Fibroblast of peridontal ligament (primary cell): ENCODE results near the gene RASA1.
A peak's percentile ranks its signal among the peaks of the same experiment; 100 is the strongest.

Experiments
- DNase-seq: peaks from one replicate; pipeline ENCODE4 v3.0.0-alpha.2; 2010; ENCODE audit errors: extremely low read depth

Gene RASA1

DNA sequence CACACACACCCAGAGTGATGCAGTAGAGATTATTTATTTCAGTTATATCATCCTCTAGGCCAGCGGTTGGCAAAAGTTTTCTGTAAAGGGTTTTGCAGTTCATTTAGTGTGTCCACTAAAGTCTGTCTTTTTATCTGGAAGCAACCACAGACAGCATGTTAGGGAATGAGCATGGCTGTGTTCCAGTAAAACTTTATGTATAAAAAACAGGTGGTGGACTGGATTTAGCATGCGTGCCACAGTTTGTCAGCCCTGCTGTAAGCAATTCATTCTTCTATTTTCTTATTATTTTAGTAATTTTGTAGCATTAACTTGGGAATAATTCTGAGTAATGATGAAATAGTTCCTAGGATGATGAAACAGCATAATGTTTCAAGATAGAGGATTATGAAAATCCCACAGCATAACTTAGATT is 93.4 kb downstream of the RASA1 start:
- DNase-seq, result peak; percentile 65

DNA sequence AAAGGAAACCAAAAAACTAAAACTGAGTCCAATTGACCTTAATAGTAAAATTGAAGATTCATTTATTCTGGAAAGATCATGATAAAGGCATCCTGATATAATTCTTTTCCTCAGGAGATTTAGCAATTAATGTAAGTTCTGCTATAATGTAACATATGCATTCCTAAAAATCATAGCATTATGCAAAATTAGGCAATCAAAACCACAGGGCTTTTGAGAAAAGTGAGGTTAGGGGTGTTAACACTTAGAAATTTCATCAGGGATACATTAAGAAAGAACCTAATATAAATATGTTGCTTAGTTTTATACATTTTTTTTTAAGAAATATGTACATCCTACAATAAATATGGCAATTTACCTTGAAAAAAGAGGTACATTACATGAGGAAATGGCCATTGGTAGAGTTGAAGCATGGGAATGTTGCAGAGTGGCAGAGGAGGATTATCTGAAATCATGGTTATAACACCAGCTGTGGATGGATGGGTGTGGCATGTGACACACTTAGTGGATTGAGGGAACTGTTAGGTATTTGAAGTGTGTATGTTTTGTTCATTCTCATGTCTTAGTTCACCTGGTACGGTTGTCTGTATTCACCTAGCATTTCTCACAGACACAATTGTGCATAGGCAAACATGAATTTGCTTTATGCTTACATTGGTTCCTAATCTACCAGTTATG is 94.0 kb downstream of the RASA1 start:
- peak; percentile 42 for DNase-seq

DNA sequence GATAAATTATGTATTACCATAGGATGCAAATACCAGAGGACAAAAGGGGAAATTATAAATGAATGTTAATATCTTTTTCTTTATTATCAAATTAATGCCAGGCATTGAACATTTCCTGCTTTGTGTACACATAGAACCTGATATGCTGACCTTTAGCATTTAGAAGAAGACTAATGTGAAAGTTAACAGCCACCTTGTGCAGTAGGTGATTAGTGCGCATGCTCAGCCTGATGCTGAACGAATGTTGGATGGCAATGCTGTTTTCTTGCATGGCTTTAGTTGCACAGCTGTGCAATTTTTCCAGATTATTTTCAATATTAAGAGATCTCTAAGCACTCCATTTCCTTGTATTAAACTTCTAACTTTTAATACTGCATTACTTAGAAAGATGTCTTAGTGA is 99.6 kb downstream of the RASA1 start:
- no peak for DNase-seq

DNA sequence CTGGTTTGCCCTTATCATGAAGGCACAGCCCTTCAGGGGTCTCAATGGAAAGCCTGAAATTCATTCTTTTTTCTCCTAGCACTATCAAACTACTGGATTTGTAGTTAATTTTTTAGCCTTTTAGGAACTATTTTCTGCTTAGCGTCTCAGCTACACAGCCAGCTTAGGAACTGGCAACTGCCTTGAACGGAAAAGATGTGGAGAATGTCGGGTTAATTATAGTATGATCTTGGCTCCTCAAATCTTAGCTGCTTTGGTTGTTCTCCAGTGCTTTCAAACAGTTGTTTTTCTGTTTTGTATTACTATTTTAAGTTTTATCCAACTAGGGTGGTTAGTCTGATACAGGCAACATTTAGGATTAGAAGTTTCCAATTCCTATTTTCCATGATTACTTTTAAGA is 100.9 kb downstream of the RASA1 start:
- no peak for DNase-seq

DNA sequence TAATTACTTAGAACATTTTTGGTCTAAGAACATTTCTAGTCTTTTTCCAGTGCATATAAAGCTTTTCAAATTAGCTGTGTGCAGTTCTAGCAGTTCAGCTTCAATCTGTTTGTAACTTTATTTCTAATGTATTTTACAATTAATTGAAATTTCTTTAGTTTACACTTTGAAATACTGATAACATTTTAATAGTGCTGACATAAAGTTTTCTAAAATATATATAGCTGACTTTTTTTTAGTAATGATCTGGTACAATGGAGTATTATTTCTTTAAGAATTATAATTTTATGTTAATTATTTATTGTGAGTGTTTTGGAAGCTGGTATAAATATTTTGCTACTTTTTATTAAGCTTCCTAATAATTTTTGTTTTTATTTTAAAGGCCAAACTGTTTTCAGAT is 101.7 kb downstream of the RASA1 start:
- no peak for DNase-seq

DNA sequence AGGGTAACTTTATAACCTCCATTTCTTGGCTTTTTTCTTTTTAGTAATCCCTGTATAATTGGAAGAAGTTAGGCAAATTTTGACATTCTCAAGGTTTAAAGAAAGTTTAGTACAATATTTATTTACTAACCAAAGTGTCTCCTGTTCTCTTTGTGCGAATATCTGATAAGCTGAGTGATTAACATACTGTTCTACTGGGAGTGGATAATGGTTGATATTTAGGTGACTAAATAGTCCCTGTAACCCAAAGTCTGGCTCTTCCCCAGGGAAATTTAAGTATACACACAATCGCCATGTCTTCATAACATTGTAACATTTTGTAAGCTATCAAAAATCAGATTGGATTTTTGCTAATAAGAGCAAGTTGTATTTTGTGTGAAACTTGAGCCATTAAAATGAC is 105.0 kb downstream of the RASA1 start:
- no peak for DNase-seq

DNA sequence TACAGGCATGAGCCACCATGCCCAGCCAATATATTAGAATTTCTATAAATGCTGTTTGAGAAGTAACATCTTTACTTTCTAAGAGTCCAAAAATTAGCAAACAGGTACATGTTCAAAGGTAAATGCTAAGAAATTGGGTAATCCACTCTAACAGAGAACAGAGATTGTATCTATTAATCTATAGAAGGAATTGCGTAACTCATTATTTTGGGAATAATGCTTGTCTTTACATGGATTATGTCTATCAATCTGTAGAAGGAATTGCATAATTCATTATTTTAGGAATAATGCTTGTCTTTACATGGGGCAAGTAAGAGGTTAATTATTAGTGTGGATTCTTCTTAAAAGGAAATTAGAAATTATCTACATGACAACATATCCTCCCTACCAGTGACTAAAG is 114.5 kb downstream of the RASA1 start:
- DNase-seq, result no peak

DNA sequence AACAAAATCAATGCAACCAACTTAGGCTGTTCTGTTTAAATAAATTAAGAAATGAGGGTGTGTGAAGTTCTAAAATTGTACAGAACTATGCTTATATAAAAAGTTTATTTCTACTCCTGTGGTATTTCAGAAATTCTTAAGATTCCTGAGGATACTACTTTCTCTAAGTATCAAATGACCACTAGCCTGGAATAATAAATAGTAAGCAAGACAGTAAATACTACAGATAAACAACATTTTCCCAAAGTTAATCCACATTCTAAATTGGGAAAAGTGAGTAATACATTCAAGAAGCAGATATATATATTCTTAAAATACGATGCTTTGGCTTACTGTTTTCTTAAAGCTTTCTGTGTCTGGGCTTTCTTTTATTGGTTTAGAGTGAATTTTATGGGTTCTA is 115.5 kb downstream of the RASA1 start:
- peak; percentile 73 for DNase-seq

DNA sequence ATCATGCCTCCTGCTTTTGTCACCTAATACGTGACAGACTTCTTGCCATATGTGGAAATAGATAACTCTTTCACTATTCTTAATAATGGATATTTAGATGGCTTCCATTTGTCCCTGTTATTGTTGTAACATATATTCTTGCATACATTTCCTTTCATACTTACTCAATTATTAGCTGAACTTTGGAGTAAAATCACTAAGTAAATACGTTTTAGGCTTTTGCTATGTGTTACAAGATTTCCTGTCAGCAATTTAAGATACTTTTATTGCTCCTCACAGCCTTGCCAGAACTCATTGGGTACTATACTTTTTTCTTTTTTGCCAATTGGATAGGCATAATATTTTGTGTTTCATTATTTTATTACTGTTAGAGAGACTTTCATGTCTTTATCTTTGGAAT is 118.1 kb downstream of the RASA1 start:
- DNase-seq, result no peak

DNA sequence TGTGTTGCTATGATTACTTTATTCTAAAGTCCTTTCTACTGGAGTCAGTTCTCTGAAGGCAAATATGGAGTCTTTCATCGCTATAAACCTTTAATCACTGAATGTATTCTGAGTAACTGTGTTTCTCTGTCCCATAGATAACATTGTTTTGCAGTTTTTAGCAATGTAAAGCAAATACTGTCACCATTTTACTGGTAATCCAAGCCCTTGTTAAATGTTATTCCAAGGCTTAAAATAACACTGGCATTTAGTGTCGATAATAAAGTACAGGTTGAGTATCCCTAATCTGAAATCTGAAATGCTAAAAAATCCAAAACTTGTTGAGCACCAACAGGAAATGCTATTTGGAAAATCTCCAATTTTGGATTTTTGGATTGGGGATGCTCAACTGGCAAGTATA is 120.4 kb downstream of the RASA1 start:
- DNase-seq, result no peak

DNA sequence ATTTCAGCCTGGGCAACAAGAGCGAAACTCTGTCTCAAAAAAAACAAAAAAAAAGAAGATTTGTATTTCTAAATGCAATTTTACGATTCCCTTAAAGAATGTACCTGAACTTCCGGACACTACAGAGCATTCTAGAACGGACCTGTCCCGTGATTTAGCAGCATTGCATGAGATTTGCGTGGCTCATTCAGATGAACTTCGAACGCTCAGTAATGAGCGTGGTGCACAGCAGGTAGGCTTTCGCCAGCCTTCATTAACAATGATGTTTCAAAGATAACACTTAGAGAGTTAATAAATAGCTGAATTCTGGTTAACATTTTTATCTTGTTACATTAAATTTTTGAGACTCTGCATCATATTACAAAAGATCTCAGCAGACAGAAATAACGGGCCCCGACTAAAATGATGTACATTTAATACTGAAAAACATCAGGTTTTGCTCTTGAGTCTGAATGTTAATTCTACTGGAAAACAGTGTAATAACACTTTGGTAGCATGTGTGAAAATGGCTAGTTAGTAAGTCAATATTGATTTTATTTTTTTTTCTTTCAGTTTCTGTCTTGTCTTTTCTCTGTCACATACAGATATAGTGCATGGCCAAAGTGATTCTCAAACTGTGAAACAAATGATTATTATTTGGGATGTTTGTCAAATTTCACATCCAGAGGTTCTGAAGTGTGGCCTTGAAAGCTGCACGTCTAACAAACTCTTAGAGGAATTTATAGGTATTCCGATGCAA is 121.8 kb downstream of the RASA1 start:
- DNase-seq, result no peak

DNA sequence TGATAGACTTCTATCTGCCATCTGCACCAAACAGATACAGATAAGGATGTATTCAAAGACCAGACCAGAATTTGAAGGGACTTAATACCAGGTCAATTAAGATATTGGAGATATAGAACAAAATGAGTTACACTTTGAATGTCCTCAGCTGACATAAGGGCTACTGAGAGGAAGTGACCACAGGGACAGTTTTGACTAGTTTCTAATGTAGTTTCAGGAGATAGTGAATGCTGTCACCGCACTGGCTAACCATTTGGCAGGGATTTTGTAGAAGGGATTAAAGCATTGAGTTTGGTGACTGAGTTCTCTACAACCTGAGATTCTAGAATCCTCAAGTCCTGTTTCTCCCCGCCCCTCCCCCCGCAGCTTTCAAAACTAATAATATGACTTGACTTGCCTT is 122.4 kb downstream of the RASA1 start:
- no peak for DNase-seq

DNA sequence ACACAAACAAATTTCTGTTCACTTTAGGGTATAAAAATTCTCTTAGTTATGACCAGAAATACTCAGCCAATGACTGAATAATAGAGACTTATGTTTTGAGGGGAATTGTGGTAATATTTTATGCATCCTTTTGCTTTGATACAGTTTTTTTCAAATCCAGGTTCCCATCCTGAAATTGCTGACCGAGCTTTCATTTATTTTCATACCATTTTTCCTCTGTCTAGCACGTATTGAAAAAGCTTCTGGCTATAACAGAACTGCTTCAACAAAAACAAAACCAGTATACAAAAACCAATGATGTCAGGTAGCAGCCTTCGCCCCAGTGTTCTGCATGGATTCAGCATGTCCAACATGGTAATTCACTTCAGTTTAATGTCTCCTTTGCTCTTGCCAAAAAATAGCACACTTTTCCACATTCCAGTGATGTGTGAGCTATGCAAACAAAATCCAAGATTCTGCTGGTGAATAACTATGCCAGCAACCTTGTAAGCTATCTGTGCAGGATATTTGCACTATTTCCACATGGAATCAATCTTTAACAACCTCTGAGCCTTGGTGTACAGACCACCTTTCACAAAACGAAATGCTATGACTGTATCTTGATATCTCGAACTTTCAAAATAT is 123.0 kb downstream of the RASA1 start:
- peak; percentile 52 for DNase-seq

DNA sequence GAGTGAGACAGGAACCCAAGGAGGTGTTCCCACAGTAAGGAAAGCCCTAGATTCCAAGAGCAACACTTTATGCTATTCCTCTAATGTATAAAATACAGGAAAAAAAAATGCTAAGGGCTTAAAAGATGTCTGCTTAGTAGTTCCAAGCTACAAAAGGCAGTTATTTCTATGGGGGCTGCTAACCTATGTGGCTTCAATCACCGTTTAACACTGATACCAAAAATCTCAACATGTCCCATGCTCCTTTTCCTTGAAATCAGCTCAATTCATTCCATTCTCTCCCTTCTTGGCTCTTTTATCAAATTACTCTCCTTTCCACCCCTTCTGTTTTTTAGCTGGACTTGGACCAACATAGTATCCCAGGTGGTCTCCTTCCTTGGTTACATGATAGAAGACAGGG is 124.5 kb downstream of the RASA1 start:
- no peak for DNase-seq

DNA sequence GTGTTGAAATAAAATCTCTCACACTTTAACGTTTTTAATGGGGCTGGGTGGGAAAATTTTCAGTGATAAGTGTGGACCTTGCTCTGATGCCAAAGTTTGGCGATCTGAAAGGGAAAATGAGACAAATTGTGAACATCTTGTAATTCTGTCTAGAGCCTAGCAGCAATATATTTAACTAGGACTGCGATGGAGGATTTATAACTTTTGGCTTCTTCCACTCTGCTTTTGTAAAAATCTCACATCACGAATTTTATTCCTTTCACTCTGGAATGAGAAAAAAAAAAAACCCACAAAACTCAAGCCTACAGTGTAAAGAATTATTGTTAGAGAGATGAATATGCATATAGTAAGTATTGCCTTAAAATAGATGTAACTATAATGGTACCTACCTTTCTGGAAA is 125.1 kb downstream of the RASA1 start:
- DNase-seq, result no peak

DNA sequence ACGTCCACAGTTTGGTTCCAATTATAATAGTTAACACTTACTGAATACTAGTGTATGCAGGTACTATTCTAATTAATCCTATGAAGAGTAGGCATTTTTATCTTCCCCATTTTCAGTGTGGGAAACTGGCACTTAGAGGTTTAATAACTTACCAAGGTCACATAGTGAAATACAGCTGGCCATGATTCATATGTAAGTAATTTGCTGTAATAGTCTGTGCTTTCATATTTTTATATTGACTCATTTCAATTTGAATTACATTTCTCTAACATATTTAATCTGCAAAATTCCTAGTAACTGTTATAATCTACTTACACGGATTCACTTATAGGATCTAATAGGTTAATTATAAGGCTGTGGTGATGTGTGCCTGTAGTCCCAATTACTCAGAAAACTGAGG is 125.6 kb downstream of the RASA1 start:
- peak; percentile 90 for DNase-seq

DNA sequence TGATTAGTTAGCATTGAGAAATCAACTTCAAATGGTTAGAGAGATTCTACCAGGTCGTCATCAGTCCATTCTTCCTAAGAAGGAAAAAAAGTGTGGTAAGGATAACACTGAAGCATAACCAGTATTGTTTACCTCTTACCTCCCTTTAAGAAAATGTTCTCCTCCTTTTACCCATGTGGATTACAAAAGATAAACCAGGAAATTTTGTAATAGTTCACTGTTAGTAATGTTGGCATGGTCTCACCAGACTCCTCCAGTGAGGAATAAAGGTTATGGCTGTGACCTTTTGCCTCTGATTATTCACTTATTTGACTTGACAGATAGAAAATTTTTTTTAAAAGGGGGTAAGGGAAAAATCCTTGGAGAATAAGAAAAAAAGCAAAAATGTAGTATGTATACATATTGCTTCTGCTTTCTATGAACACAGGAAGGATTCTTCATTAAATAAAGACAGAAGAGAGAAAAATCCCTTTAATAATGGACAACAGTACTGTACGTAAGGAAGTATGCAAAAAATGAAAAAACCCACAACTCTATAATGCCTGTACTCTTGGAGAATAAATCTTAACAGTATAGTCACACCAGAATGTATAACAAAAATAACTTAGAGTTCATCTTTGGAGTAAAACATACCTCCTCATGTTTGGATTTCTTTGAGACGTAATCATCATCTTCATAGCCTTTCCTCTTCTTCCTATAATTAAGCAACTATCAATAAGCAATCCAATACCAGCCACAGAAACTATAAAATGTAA is 126.9 kb downstream of the RASA1 start:
- DNase-seq, result peak; percentile 87

DNA sequence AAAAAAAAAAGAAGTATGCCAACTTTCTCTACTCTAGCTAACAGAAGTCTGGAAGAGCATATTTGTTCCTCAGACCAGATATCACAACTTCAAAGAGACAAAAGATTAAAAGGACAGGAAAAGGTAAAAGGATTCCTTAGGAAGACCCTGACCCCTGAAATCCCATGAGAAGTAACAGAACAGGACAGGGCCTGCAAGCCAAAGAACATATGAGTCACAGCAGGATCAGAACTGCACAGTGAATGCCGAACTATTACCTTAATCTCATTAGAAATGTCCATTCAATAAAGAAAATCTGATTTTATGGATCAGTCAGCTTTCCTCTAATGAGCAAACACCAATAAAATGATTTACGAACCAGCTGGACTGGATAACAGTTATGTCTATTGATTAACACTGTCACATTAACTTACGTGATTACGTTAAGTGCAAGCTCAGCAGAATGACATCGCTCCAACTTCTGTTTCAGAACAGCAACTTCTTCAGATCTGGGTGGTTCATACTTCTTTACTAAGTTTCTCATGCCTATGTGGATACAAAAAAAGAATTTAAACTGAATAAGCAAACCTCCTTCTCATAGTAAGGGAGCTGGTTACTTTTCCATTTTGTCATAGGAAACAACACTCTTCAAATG is 131.4 kb downstream of the RASA1 start:
- DNase-seq, result no peak

DNA sequence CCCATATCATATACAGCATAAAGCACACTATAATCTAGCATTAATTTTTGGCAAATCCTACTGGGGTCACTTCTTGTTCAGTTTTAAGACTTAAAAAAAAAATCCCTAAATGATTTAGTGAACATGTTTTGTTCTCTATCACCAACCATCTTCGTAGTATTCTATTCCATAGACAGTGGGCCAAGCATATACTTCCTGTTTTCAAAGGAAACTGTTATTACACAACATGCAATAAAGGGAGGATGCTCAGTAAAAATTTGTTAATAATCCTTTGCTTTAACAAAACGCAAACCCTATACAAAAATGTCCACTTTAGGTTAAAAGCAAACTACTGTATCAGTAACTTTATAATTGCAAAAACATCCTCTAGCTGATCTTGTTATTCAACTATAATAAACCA is 132.0 kb downstream of the RASA1 start:
- DNase-seq, result no peak

DNA sequence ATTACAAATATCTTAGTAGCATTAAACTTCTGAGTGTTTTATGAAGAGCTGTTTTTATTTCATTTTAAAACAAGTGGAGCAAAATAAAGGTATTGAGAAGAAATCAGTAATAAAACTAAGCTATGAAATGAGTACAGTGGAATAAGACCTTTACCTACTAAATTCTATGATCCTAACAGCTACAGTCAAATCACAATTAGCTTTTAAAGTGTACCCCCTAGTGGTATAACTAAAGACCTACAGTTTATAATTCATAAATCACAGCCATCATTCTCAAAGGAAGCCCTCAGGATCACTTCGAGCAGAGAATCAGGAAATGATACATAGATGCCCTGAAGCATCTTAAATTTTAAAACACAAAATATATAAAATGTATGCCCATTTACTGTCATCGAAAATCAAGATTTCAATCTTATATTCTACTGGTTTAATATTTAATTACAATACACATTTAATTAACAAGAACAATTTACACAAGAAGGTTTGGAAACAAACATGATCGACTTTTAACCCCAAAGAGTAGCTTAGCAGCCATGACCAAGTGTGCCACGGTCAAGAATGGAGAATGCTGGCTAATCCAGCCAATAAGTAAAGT is 132.7 kb downstream of the RASA1 start:
- DNase-seq, result peak; percentile 72

DNA sequence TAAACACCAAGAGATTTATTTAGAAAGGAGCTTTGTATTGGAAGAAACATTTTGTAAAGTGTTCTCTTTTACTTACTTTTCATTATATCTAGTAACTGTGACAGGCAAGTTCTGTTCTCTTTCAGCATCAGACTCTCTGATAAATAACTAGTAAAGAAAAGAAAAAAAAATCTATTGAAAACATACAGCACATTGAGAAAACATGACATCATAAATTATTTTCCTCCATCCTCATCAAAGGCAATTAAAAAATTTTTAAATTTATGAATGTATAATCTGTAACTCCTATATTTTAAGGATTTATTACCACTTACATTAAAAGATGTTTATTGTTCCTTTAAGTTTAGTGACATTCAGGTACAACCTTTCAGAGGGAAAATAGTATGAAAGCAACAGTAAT is 133.9 kb downstream of the RASA1 start:
- DNase-seq, result no peak

DNA sequence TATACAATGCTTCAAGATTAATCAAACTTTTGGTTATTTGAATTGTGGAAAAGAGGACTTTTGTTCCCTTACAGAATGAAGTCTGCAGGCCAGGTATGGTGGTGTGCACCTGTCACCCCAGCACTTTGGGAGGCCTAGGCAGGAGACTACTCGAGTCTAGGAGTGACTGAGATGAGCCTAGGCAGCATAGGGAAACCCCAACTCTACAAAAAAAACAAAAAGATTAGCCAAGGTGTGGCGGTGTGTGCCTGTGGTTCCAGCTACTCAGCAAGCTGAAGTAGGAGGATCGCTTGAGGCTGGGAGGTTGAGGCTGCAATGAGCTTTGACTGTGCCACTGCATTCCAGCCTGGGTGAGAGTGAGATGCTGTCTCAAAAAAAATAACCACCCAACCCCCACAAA is 135.7 kb downstream of the RASA1 start:
- no peak for DNase-seq
